ENCODE data around the gene RNF11.

RNF11 gene

DNA sequence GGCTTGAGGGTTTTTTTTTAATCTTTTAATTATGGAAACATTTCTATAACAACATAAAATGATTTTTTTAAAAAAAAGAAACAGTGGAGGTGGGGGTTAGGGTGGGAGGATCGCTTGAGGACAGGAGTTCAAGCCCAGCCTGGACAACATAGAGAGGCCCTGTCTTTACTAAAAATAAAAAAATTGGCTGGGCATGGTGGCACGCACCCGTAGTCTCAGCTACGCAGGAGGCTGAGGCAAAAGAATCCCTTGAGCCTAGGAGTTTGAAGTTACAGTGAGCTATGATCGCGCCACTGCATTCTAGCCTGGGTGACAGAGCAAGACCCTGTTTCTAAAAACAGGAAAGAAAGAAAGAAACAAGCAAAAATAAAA lies 32.2 kb upstream of the RNF11 start:
- no peak overlapping the region for H3K4me3 ChIP-seq (ENCODE audit: insufficient read depth, low read length, poor library complexity, severe bottlenecking)
- TF ChIP-seq, protein P1, sequence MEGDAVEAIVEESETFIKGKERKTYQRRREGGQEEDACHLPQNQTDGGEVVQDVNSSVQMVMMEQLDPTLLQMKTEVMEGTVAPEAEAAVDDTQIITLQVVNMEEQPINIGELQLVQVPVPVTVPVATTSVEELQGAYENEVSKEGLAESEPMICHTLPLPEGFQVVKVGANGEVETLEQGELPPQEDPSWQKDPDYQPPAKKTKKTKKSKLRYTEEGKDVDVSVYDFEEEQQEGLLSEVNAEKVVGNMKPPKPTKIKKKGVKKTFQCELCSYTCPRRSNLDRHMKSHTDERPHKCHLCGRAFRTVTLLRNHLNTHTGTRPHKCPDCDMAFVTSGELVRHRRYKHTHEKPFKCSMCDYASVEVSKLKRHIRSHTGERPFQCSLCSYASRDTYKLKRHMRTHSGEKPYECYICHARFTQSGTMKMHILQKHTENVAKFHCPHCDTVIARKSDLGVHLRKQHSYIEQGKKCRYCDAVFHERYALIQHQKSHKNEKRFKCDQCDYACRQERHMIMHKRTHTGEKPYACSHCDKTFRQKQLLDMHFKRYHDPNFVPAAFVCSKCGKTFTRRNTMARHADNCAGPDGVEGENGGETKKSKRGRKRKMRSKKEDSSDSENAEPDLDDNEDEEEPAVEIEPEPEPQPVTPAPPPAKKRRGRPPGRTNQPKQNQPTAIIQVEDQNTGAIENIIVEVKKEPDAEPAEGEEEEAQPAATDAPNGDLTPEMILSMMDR (IDR thresholded peaks at IDR 0.05; ENCODE audit: insufficient read depth, low read length, poor library complexity, severe bottlenecking) = no peak
- TF ChIP-seq EZH2phosphoT487 (conservative IDR thresholded peaks at IDR 0.05; ENCODE audit: low read length) = no peak
- no peak overlapping the region for H2AFZ ChIP-seq (ENCODE audit: low read depth, low read length, severe bottlenecking)
- H3K27me3 ChIP-seq (ENCODE audit: low read length) = no peaks in the 10 kb centered on the region
- H3K9ac ChIP-seq (ENCODE audit: low read length) = no peak overlapping the region
- no peak overlapping the region for H3K4me2 ChIP-seq (ENCODE audit: low read depth, low read length, poor library complexity, severe bottlenecking)
- H4K20me1 ChIP-seq (ENCODE audit: low read depth, low read length) = no peaks in the 10 kb centered on the region
- H3K36me3 ChIP-seq (ENCODE audit: low read length) = no peaks in the 10 kb centered on the region
- no peak overlapping the region for H3K27ac ChIP-seq (ENCODE audit: low read depth, low read length)
- H3F3A ChIP-seq (ENCODE audit: insufficient read depth) = no peaks in the 10 kb centered on the region
- no peaks in the 10 kb centered on the region for H3K9me3 ChIP-seq (ENCODE audit: insufficient read depth, low read length)
- no peaks in the 10 kb centered on the region for H3K9me2 ChIP-seq (replicated peaks; ENCODE audit: insufficient read depth, low read length)
- H3K79me2 ChIP-seq (ENCODE audit: insufficient read depth, low read length) = no peaks in the 10 kb centered on the region

DNA sequence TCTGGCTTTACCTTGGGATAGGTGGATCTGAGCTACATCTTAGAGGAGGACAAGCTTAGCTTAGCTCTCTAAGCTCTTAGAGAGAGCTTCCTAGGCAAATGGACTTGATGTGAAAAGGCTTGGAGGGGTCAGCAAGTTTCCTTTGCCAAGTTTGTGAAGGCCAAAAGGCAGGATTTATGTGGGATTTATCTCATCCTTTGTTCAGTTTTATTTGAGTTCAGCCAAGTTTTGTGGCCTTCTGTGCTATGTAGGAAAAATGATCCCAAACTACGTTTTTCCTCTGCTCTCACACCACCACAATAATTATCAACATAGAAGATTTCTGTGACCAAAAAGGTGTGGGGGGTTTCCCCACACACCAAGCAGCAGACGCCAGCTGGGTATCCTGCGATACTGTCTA lies 26.0 kb upstream of the RNF11 start:
- Histone ChIP-seq H3K9ac (ENCODE audit: low read length) (no peak overlapping the region), H3K4me3 (ENCODE audit: insufficient read depth, low read length, poor library complexity, severe bottlenecking) (no peak overlapping the region), H4K20me1 (ENCODE audit: low read depth, low read length) (no peaks in the 10 kb centered on the region), H3K9me3 (ENCODE audit: insufficient read depth, low read length) (no peaks in the 10 kb centered on the region), H3K36me3 (ENCODE audit: low read length) (no peaks in the 10 kb centered on the region), H3K27ac (ENCODE audit: low read depth, low read length) (no peak overlapping the region), H3K4me2 (ENCODE audit: low read depth, low read length, poor library complexity, severe bottlenecking) (no peak overlapping the region), H3K79me2 (ENCODE audit: insufficient read depth, low read length) (no peaks in the 10 kb centered on the region), H3K27me3 (ENCODE audit: low read length) (no peaks in the 10 kb centered on the region), H2AFZ (ENCODE audit: low read depth, low read length, severe bottlenecking) (no peak overlapping the region), H3K9me2 (replicated peaks; ENCODE audit: insufficient read depth, low read length) (no peaks in the 10 kb centered on the region), H3F3A (ENCODE audit: insufficient read depth) (no peaks in the 10 kb centered on the region)
- TF ChIP-seq, protein P1 (IDR thresholded peaks at IDR 0.05; ENCODE audit: insufficient read depth, low read length, poor library complexity, severe bottlenecking) = no peak
- TF ChIP-seq EZH2phosphoT487 (conservative IDR thresholded peaks at IDR 0.05; ENCODE audit: low read length) = no peak

DNA sequence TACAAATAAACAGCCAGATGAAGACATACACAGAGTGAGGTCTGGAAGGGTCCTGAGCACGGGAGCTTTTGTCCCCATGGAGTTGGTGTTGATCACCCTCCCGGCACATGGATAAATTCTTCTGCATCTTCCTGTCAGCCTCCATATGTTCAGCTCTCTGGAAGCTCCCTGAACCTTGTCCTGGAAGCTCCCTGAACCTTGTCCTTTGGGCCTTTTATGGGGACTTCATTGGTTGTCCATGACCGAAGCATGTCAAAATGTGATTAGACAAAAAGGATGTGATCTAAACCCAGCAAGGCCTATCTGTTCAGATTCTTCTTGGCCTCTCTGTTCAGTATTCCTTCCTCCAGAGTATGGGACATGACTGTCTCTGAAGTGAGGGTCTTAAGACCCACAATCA lies 25.4 kb upstream of the RNF11 start:
- H3F3A ChIP-seq (ENCODE audit: insufficient read depth) = no peaks in the 10 kb centered on the region
- TF ChIP-seq EZH2phosphoT487 (conservative IDR thresholded peaks at IDR 0.05; ENCODE audit: low read length) = no peak
- TF ChIP-seq, protein P1 (IDR thresholded peaks at IDR 0.05; ENCODE audit: insufficient read depth, low read length, poor library complexity, severe bottlenecking) = no peak
- no peak overlapping the region for H3K4me2 ChIP-seq (ENCODE audit: low read depth, low read length, poor library complexity, severe bottlenecking)
- no peaks in the 10 kb centered on the region for H4K20me1 ChIP-seq (ENCODE audit: low read depth, low read length)
- H3K4me3 ChIP-seq (ENCODE audit: insufficient read depth, low read length, poor library complexity, severe bottlenecking) = no peak overlapping the region
- no peak overlapping the region for H3K27ac ChIP-seq (ENCODE audit: low read depth, low read length)
- no peaks in the 10 kb centered on the region for H3K36me3 ChIP-seq (ENCODE audit: low read length)
- no peak overlapping the region for H2AFZ ChIP-seq (ENCODE audit: low read depth, low read length, severe bottlenecking)
- no peaks in the 10 kb centered on the region for H3K27me3 ChIP-seq (ENCODE audit: low read length)
- no peak overlapping the region for H3K9ac ChIP-seq (ENCODE audit: low read length)
- H3K9me3 ChIP-seq (ENCODE audit: insufficient read depth, low read length) = no peaks in the 10 kb centered on the region
- H3K79me2 ChIP-seq (ENCODE audit: insufficient read depth, low read length) = no peaks in the 10 kb centered on the region
- no peaks in the 10 kb centered on the region for H3K9me2 ChIP-seq (replicated peaks; ENCODE audit: insufficient read depth, low read length)
